ENCODE measurements around the gene SPHK2.
A peak's percentile ranks its signal among the peaks of the same experiment; 100 is the strongest.
"Not testable (repeated sequence)": the region's sequence is repeated elsewhere in the genome, so short reads cannot be mapped to it uniquely, and the experiment has no call there.

Gene SPHK2

GRCh38 chr19:48638831-48639381 lies 19.6 kb downstream of the SPHK2 start:
- DNase-seq: no peak

- no peak for DNase-seq
Observed at GRCh38 chr19:48639483-48640375, 20.4 kb downstream of the SPHK2 start.

DNA sequence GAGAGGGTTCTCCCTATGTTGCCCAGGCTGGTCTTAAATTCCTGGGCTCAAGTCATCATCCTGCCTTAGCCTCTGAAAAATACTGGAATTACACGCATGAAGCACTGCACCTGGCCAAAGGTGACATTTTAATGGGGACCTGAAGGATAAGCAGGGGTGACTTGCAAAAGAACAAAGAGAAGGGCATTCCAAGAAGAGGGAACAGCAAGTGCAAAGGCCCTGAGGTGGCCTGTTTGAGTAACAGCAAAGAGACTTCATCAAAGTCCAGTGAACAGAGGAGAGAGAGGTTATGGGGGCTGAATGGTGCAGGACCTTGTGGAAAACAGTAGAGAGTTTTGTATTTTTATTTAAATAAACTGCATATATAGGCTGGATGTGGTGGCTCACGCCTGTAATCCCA lies 22.5 kb downstream of the SPHK2 start:
- DNase-seq: no peak

- no peak for DNase-seq
Observed at GRCh38 chr19:48642862-48643261, 23.6 kb downstream of the SPHK2 start.

DNA sequence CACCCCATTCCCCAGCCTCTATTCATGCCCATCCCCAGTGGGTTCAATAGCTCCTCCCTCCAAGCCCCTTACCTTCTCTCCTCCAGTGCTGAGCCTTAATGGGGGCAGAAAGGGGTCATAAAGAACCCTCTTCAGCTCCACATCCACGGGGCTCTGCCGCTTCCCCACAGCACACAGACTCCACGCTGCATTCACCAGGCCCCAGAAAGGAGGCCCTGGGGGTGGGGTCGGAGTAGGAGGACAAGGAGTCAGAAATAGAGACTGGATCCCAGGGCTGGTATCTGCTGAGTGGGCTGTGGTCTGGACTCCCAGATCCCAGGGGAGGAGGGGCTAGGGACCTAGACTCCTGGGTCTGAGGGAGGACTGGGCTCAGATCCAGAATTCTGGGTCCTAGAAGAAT lies 25.0 kb downstream of the SPHK2 start:
- no peak for DNase-seq

DNA sequence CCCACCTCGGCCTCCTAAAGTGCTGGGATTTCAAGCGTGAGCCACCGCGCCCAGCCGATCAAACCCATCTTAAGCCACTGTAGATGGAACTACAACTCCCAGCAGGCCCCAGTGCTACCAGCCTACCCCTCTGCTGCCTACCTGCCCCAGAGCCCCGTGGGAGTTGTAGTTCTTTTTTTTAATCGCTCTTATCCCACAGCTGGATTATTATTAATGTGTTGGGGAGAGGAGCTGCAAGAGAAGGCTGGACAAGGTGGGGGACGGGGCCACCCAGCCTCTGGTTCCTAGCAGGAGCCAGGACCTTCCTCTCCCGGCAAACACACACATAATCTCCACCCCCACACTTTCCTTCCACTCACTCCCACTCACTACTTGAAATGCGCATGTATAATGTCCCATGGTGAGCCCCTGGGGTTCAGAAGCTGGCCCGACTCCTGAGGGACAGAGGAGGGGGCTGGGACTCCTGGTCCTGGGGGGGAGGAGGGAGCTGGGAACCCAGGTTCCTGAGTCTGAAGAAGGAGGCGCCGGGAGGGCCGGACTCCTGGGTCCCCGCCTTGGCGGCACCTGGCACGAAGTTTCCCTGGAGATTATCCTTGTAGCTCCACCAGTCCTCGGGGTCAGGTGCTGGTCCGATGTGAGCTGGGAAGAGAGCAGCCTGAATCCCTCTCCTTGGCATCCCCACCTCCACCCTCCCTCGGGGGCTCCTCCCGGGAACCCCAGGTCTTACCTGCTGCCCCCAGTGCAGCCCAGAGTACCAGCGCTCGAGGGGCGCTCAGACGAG lies 25.7 kb downstream of the SPHK2 start:
- DNase-seq: peak; percentile 85

DNA sequence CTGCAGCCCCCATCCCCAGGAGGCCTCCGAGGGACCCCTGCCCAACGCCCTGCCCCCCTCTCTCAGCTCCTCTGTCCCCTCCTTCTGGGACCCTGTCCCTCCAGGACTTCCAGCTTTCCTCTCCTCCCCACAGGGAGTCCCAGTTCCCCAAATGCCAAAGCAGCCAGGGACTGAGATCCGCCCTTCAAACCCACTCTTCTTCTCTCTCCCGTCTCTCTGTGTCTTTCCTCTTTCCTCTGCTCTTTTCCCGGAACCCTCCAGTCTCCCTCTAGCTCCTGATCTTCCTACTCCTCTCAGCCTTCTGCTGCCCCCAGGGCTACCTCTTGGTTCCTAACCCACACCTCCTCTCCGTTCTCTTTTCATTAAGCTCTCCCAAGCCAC lies 26.3 kb downstream of the SPHK2 start:
- DNase-seq: peak; percentile 72

DNA sequence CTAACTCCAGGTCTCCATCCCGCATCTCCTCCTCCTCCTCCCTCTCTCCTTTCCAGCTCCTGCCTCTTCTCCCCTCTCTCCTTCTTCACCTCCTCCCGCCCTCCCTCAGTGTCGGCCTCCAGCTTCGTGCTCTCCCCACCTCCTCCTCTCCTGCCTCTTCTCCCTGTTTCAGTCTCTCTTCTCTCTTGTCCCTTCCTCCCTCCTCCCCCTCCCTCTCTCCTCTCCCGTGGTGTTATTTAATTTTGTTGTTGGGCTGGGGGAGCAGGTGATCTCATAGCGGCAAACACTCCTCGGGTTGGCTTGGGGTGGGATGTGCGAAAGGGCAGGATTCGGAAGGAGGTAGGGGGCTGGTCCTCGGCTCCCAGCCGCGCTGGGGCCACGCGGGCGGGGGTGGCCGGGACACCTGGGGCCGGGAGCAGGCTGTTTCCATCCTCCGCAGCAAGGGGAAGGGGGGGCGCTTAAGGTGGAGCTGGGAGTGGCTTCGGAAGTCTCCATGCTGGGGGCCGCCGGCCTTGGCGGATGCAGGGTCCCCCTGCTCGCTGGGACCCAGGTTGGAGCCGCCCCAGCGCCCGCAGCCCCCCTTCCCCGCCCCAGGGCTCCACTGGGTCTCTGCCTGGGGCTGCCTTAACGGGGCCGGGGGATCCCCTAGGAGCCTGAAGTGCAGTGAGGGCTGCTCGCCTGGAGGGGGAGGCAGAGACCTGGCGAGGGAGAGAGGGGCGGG lies 26.9 kb downstream of the SPHK2 start, which contains the start of gene CA11:
Gene CA11 (minus strand): TSS at position 187 of the 721 bp plus-strand sequence. CDS start 555 bp downstream, outside the sequence.
- peak; percentile 82 for DNase-seq

DNA sequence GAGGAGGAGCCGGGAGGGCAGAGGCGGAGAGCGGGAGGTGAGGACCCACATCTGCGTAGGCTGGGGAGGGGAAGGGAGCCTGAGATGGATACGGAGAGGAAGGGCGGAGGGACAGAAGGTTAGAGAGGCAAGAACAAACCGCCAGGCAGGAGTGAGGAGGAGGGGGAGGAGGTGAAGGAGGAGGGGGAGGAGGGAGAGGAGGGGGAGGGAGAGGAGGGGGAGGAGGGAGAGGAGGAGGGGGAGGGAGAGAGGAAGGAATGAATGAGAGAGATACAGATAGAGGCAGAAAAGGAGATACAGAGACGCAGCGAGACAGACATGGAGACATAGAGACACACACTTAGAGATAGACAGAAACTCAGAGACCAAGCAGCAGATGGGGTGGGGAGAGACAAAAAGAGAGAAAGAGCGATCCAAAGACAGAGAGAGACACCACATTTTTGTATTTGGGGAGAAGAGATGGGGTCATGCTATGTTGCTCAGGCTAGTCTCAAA lies 27.5 kb downstream of the SPHK2 start:
- no peak for DNase-seq

DNA sequence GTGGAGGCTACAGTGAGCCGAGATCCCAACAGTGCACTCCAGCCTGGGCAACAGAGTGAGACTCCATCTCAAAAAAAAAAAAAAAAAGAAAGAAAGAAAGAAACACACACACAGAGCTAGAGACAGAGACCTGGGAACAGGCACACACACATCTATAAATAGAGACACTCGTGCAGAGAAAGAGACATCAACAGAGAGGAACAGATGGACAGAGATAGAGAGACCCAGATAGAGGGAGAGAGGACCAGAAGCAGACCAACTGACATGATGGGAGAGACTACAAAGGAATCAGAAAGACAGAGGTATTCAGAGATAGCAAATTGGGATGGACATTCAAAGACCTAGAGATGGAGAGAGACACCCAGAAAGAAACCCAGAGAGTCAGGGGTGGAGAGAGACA lies 28.8 kb downstream of the SPHK2 start:
- DNase-seq: no peak

- DNase-seq: no peak
Observed at GRCh38 chr19:48650974-48651682, 31.8 kb downstream of the SPHK2 start.

DNA sequence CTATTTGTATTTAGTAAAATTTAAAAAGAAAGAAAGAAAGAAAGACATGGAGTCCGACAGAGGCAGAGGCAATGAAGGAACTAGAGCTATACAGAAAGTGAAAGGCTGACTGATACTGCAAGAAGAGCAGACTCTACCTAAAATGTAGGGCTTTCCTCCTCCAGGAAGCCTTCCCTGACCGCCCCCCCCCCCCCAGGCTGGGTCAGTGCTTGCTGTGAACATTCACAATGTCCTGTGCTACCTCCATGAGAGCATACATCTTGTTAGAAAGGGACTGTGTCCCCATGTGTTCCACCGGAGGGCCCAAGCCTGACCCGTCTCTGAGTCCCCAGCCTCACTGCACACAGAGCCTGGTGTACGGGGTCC lies 32.4 kb downstream of the SPHK2 start:
- no peak for DNase-seq

DNA sequence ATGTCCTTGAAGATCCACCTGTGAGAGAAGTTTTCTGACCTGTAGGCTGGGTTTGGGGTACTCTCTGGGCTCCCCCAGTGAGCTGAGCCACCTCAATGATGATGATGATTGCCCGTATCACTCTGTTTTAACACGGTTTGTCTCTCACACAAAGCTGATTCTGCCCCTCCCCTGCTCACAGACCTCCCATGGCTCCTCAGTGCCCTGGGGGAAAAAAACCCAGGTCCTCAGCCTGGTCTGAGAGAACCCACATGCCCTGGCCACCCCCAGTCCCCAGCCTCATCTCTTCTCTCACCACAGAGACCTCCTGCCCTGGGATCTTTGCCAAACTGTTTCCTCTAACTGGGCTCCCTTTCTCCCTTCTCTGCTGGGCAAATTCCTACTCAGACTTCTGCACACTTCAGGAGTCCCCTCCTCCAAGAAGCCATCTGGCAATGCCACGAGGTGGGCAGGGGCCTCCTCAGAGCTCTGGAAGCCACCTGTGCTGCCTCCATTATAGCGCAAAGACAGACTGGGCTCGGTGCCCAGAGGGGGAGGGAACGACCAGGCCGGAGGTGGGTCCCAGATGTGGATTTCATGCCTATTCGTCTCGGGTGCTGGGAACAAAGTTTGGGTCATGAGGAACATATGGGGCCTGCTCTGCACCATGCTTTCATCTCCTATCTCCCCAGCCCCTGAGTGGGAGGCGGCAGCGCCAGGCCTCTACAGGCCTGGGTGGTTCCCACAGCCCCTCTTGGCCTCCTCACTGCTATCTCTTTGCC lies 35.2 kb downstream of the SPHK2 start:
- peak; percentile 99 for DNase-seq

DNA sequence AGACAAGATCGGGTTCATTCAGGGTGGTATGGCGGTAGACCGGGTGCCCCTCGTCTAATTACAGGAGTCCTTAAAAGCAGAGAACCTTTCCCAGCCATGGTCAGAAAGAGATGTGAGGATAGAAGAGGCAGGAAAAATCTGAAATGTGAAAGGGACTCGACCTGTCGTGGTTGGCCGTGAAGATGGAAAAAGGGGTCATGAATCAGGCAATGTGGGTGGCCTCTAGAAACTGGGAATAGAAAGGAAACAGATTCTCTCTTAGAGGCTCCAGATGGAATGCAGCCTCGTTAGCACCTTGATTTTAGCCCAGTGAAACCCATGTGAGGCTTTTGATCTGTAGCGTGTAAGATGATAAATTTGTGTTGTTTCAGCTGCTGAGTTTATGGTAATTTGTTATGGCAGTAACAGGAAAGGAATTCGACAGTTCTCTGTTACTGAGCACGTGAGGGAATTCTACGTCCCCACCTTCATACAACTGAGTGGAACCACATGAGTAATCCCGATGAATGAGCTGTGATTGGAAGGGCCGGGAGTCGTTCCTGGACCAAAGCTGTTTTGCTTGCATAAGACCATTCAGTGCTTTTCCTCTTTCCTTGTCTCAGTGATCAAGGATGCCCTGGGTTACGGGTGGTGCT lies 37.7 kb downstream of the SPHK2 start:
- DNase-seq: no peak

DNA sequence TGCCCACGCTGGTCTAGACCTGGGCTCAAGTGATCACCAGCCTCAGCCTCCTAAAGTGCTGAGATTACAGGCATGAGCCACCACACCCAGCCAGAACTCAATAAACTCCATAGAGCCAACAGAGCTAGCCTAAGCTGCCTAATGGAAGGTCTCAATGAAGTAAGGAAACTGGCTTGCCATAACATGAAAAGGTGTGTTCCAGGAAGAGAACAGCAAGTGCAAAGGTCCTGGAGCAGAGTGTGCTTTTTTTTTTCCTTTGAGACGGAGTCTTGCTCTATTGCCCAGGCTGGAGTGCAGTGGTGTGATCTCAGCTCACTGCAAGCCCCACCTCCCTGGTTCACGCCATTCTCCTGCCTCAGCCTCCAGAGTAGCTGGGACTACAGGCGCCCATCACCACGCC lies 38.5 kb downstream of the SPHK2 start:
- not testable (repeated sequence) for DNase-seq

DNA sequence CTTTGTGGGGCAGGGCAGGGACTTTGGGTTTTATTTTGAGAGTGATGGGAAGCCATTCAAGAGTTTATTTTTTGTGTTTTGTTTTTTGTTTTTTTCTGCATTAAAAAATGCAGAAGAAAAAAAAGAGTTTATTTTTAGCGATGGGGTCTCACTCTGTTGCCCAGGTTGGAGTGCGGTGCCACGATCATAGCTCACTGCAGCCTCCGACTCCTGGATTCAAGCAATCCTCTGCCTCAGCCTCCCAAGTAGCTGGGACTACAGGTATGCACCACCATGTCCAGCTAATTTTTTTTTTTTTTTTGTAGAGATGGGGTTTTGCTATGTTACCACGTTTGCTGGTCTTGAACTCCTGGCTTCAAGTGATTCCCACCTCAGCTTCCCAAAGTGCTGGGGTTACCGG lies 39.2 kb downstream of the SPHK2 start:
- no peak for DNase-seq

GRCh38 chr19:48659768-48660167 lies 40.5 kb downstream of the SPHK2 start:
- DNase-seq: peak; percentile 85

GRCh38 chr19:48660852-48661710 lies 41.8 kb downstream of the SPHK2 start:
- DNase-seq: peak; percentile 92

DNA sequence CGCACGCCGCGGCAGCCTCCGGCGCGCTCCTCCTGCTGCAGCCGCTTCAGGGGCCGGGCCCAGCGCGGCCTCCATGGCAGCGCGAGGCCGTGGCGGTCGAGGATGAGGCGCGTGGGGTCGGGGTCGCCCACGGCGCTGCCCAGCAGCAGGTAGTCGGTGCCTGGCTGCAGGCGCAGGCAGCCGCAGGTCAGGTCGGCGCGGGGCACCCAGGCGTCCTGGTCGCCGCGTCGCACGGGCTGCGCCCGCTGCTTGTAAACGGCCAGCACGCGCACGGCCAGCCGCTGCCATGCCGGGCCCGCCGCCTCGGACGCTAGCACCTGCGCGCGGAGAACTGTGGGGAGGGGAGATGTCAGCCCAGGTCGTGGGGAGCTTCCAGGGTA lies 42.4 kb downstream of the SPHK2 start:
- DNase-seq: no peak

GRCh38 chr19:48663667-48664066 lies 44.4 kb downstream of the SPHK2 start:
- DNase-seq: no peak
